ENCODE measurements around the gene PPIB.
A peak's percentile ranks its signal among the peaks of the same experiment; 100 is the strongest.

PPIB gene

GRCh38 chr15:64162869-64163658 is at the start of gene PPIB:
Gene PPIB (minus strand): TSS chr15:64163022. CDS start chr15:64162986, 36 bp downstream.
- TF ChIP-seq POLR2AphosphoS5 (IDR thresholded peaks at IDR 0.05; ENCODE audit: borderline replicate concordance, low read depth, low read length) (peak; percentile 79), EZH2 (IDR thresholded peaks at IDR 0.05) (no peak), FOXP2 (optimal IDR thresholded peaks at IDR 0.05; ENCODE audit: control extremely low read depth, extremely low read length, insufficient read depth) (peak; percentile 37)
- peak within 1 kb of the TSS; percentile 84 for H3K9ac ChIP-seq (ENCODE audit: insufficient read length)
- DNase-seq (ENCODE audit: low read depth, low spot score), result peak; percentile 60
- H3K36me3 ChIP-seq (ENCODE audit: insufficient read depth, low read length), result peaks cover 22% of the 10 kb centered on the region
- no peaks in the 10 kb centered on the region for H3K9me3 ChIP-seq (ENCODE audit: low read depth, low read length)
- peak within 1 kb of the TSS; percentile 37; the same call in 1 of the 2 replicates for H3K27ac ChIP-seq
- H3K4me3 ChIP-seq, result peak within 1 kb of the TSS; percentile 88

- Histone ChIP-seq H3K36me3 (ENCODE audit: insufficient read depth, low read length) (peaks cover 5% of the 10 kb centered on the region; the same call in 1 of the 2 replicates), H3K4me3 (no peak overlapping the region), H3K9me3 (ENCODE audit: low read depth, low read length) (no peaks in the 10 kb centered on the region), H3K9ac (ENCODE audit: insufficient read length) (no peak overlapping the region), H3K27ac (no peak overlapping the region)
- no peak for TF ChIP-seq FOXP2 (optimal IDR thresholded peaks at IDR 0.05; ENCODE audit: control extremely low read depth, extremely low read length, insufficient read depth)
- no peak for TF ChIP-seq POLR2AphosphoS5 (IDR thresholded peaks at IDR 0.05; ENCODE audit: borderline replicate concordance, low read depth, low read length)
- TF ChIP-seq EZH2 (IDR thresholded peaks at IDR 0.05), result no peak
- DNase-seq (ENCODE audit: low read depth, low spot score), result no peak
Measured at GRCh38 chr15:64211696-64212095, 48.9 kb upstream of the PPIB start.

- Histone ChIP-seq H3K9me3 (ENCODE audit: low read depth, low read length) (no peaks in the 10 kb centered on the region), H3K9ac (ENCODE audit: insufficient read length) (no peak overlapping the region), H3K4me3 (no peak overlapping the region), H3K27ac (no peak overlapping the region), H3K36me3 (ENCODE audit: insufficient read depth, low read length) (peaks cover 5% of the 10 kb centered on the region; the same call in 1 of the 2 replicates)
- TF ChIP-seq POLR2AphosphoS5 (IDR thresholded peaks at IDR 0.05; ENCODE audit: borderline replicate concordance, low read depth, low read length) (no peak), EZH2 (IDR thresholded peaks at IDR 0.05) (no peak), FOXP2 (optimal IDR thresholded peaks at IDR 0.05; ENCODE audit: control extremely low read depth, extremely low read length, insufficient read depth) (no peak)
- DNase-seq (ENCODE audit: low read depth, low spot score), result no peak
Measured at GRCh38 chr15:64210371-64210770, 47.5 kb upstream of the PPIB start.

- H3K27ac ChIP-seq, result no peak overlapping the region
- H3K36me3 ChIP-seq (ENCODE audit: insufficient read depth, low read length), result peaks cover 5% of the 10 kb centered on the region; the same call in 1 of the 2 replicates
- H3K4me3 ChIP-seq, result no peak overlapping the region
- TF ChIP-seq FOXP2 (optimal IDR thresholded peaks at IDR 0.05; ENCODE audit: control extremely low read depth, extremely low read length, insufficient read depth) (no peak), POLR2AphosphoS5 (IDR thresholded peaks at IDR 0.05; ENCODE audit: borderline replicate concordance, low read depth, low read length) (no peak), EZH2 (IDR thresholded peaks at IDR 0.05) (no peak)
- no peak overlapping the region for H3K9ac ChIP-seq (ENCODE audit: insufficient read length)
- DNase-seq (ENCODE audit: low read depth, low spot score), result peak; percentile 47
- H3K9me3 ChIP-seq (ENCODE audit: low read depth, low read length), result no peaks in the 10 kb centered on the region
Measured at GRCh38 chr15:64209680-64210334, 47.0 kb upstream of the PPIB start.

- Histone ChIP-seq H3K9ac (ENCODE audit: insufficient read length) (no peak overlapping the region), H3K36me3 (ENCODE audit: insufficient read depth, low read length) (peaks cover 6% of the 10 kb centered on the region; the same call in 1 of the 2 replicates), H3K27ac (no peak overlapping the region), H3K4me3 (no peak overlapping the region), H3K9me3 (ENCODE audit: low read depth, low read length) (no peaks in the 10 kb centered on the region)
- no peak for DNase-seq (ENCODE audit: low read depth, low spot score)
- TF ChIP-seq POLR2AphosphoS5 (IDR thresholded peaks at IDR 0.05; ENCODE audit: borderline replicate concordance, low read depth, low read length) (no peak), EZH2 (IDR thresholded peaks at IDR 0.05) (no peak), FOXP2 (optimal IDR thresholded peaks at IDR 0.05; ENCODE audit: control extremely low read depth, extremely low read length, insufficient read depth) (no peak)
Measured at GRCh38 chr15:64205202-64205601, 42.4 kb upstream of the PPIB start.

GRCh38 chr15:64197425-64197824 is 34.6 kb upstream of the PPIB start:
- Histone ChIP-seq H3K9me3 (ENCODE audit: low read depth, low read length) (no peaks in the 10 kb centered on the region), H3K27ac (no peak overlapping the region), H3K4me3 (no peak overlapping the region), H3K36me3 (ENCODE audit: insufficient read depth, low read length) (no peaks in the 10 kb centered on the region; the same call in 1 of the 2 replicates), H3K9ac (ENCODE audit: insufficient read length) (no peak overlapping the region)
- TF ChIP-seq EZH2 (IDR thresholded peaks at IDR 0.05), result no peak
- no peak for TF ChIP-seq FOXP2 (optimal IDR thresholded peaks at IDR 0.05; ENCODE audit: control extremely low read depth, extremely low read length, insufficient read depth)
- TF ChIP-seq POLR2AphosphoS5 (IDR thresholded peaks at IDR 0.05; ENCODE audit: borderline replicate concordance, low read depth, low read length), result no peak
- no peak for DNase-seq (ENCODE audit: low read depth, low spot score)

- Histone ChIP-seq H3K9me3 (ENCODE audit: low read depth, low read length) (no peaks in the 10 kb centered on the region), H3K4me3 (no peak overlapping the region), H3K27ac (no peak overlapping the region), H3K9ac (ENCODE audit: insufficient read length) (no peak overlapping the region), H3K36me3 (ENCODE audit: insufficient read depth, low read length) (no peaks in the 10 kb centered on the region)
- TF ChIP-seq FOXP2 (optimal IDR thresholded peaks at IDR 0.05; ENCODE audit: control extremely low read depth, extremely low read length, insufficient read depth), result no peak
- TF ChIP-seq EZH2 (IDR thresholded peaks at IDR 0.05), result no peak
- TF ChIP-seq POLR2AphosphoS5 (IDR thresholded peaks at IDR 0.05; ENCODE audit: borderline replicate concordance, low read depth, low read length), result no peak
- no peak for DNase-seq (ENCODE audit: low read depth, low spot score)
Measured at GRCh38 chr15:64193971-64194370, 31.1 kb upstream of the PPIB start.
